ENCODE measurements around the gene ATP9A. TPM values are rescaled to one million over a fixed set of nuclear protein-coding genes. Genes with fewer than 3 reads are reported as not detected.

The ATP9A gene
- total and polyA plus RNA-seq, 2 of the 8 experiments (the other 6 are each of a cell fraction or from before 2014, with no cell fraction given), result 5.0 to 6.4 TPM

DNA sequence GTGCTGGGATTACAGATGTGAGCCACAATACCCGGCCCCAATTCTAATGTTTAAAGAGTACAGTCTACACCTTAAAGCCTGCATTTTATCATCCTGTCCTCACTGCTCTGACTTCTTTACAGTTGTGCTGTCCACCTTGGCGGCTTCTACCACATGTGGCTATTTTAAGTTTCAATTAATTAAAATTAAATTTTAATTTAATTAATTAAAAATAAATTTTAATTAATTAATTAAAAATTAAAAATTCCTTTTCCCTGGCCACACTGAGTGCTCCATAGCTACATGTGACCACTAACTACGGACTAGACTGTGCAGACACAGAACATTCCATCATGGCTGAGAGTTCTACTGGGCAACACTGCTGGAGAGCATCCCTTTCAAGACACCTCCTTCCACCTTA lies 27.4 kb downstream of the ATP9A start:
- Histone ChIP-seq H3K79me1 (ENCODE audit: low read depth, low read length) (no peaks in the 10 kb centered on the region; the same call in 1 of the 2 replicates), H4K5ac (ENCODE audit: insufficient read length, low read depth, low read length) (no peak overlapping the region), H4K20me1 (replicated peaks in 1 of 2; ENCODE audit: control insufficient read depth in 1 of 2, insufficient read depth in 2 of 2, low read length in 2 of 2) (peaks cover 0 to 3% of the 10 kb centered on the region in 2 experiments), H2BK20ac (ENCODE audit: low read length) (no peak overlapping the region), H3K4ac (replicated peaks; ENCODE audit: insufficient read length, low read depth, low read length) (no peak overlapping the region), H3K18ac (ENCODE audit: extremely low read depth, low read length) (no peak overlapping the region), H3K56ac (replicated peaks; ENCODE audit: insufficient read length, low read depth, low read length) (no peak overlapping the region), H2AK5ac (ENCODE audit: low read depth, low read length) (0 out of 2 replicates have a peak overlapping the region, but pooled peaks have one; percentile 82), H3K36me3 (ENCODE audit: control insufficient read depth in 2 of 4, insufficient read depth in 4 of 4, low read length in 3 of 4) (no peaks in the 10 kb centered on the region), H3K4me1 (replicated peaks in 1 of 4; ENCODE audit: control insufficient read depth in 3 of 4, insufficient read depth in 4 of 4, low read length in 3 of 4) (0 out of 7 replicates have a peak, but pooled peaks cover 0 to 2% (median 0%) of the 10 kb centered on the region in 4 experiments), H3K27ac (ENCODE audit: low read depth, low read length) (no peak overlapping the region), H3K14ac (ENCODE audit: insufficient read length) (no peak overlapping the region), H3K23me2 (ENCODE audit: low read depth, low read length) (no peaks in the 10 kb centered on the region), H2BK5ac (ENCODE audit: low read depth, low read length) (no peak overlapping the region; the same call in 1 of the 2 replicates), H2BK120ac (replicated peaks; ENCODE audit: low read depth, low read length) (no peak overlapping the region), H4K8ac (ENCODE audit: extremely low read depth, insufficient read depth, low read length) (no peak overlapping the region), H3K23ac (ENCODE audit: insufficient read length) (no peak overlapping the region), H2BK15ac (ENCODE audit: low read length) (peak overlapping the region; percentile 90; the same call in 1 of the 2 replicates), H3K27me3 (replicated peaks in 1 of 4; ENCODE audit: control insufficient read depth in 3 of 4, extremely low read depth in 1 of 4, insufficient read depth in 3 of 4, low read length in 3 of 4) (no peaks in the 10 kb centered on the region), H4K91ac (replicated peaks; ENCODE audit: insufficient read length, low read length) (no peak overlapping the region), H2AFZ (ENCODE audit: low read length) (no peak overlapping the region), H3K4me2 (ENCODE audit: insufficient read depth in 1 of 2, low read depth in 2 of 2, low read length in 2 of 2) (no peak overlapping the region), H2BK12ac (ENCODE audit: low read depth, low read length) (no peak overlapping the region), H3K9ac (replicated peaks in 1 of 4; ENCODE audit: extremely low read depth in 1 of 4, low read depth in 3 of 4, low read length in 3 of 4) (no peak overlapping the region), H3K79me2 (ENCODE audit: control insufficient read depth in 1 of 2, insufficient read depth in 2 of 2, low read length in 2 of 2) (no peaks in the 10 kb centered on the region), H3K4me3 (ENCODE audit: extremely low read depth in 1 of 4, insufficient read depth in 2 of 4, low read depth in 3 of 4, low read length in 4 of 4) (no peak overlapping the region), H3K9me3 (ENCODE audit: insufficient read depth in 2 of 2, low read depth in 1 of 2, low read length in 1 of 2) (no peaks in the 10 kb centered on the region)
- WGBS, 2 experiments (ENCODE audit: extremely low coverage in 1 of 2, insufficient coverage in 1 of 2, insufficient read length in 1 of 2, insufficient replicate concordance in 2 of 2, low coverage in 1 of 2, low lambda C conversion rate in 2 of 2, missing lambda C conversion rate in 1 of 2), result 88% methylated on average over 3 of the region's 3 CpGs; no CpG with 5 or more reads in 1 of the 2 experiments
- POLR2A ChIA-PET (ENCODE audit: partially characterized antibody), result interaction anchor here (0.6 kb wide), 1 partner anchor 11 kb away, joined by 3 read pairs; no protein-coding TSS in a partner anchor
- no peak for DNase-seq (ENCODE audit: low read depth in 1 of 2, low spot score in 2 of 2)
- CTCF ChIA-PET (ENCODE audit: partially characterized antibody), result interaction anchor here (0.6 to 1.0 kb wide), 2 partner anchors 17 to 342 kb away, joined by 3 read pairs; no protein-coding TSS in a partner anchor
- FAIRE-seq, result no peak
- TF ChIP-seq ZNF274 (IDR thresholded peaks at IDR 0.05; ENCODE audit: borderline replicate concordance, extremely low read depth, low read length), result no peak
- no peak for TF ChIP-seq HDAC2 (IDR thresholded peaks at IDR 0.05; ENCODE audit: borderline replicate concordance in 1 of 2, low read depth in 2 of 2, low read length in 2 of 2)
- no peak for TF ChIP-seq KDM1A (IDR thresholded peaks at IDR 0.05; ENCODE audit: borderline replicate concordance, low read length)

All from H1 (cell line).